ENCODE results near the gene FABP3. TPM values are rescaled to one million over a fixed set of nuclear protein-coding genes. Genes with fewer than 3 reads are reported as not detected.
A peak's percentile ranks its signal among the peaks of the same experiment; 100 is the strongest.

Gene FABP3
- total RNA-seq, 2 experiments from 2014 or later: not detected

DNA sequence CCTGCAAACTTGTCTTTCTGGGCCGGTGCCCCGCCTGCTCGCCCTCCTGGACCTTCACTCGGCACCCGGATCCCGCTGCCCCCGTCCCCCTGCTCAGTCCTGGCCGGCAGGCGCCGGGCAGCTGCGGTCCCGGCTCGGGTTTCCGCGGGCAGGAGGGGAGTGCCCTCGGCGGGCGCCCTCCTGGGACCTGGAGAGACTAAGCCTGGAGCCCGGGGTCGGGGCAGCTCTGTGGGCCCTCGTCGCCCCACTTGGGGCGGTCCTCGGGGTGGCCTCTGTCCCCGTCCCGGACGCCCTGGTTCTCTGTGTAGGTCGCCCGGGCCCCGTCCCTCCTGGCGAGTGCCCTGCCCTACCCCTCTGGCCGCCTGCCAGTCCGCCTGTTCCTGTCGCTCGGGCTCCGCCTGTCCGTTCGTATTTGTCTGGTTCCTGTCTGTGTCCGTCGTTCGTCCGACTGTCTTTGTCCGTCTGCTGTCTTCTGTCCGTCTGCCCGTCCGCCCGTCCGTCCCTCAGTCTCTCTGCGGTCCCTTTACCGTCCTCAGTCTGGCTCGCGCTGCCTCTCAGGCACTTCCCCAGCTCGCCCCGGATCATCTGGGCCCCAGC is 40.6 kb upstream of the FABP3 start:
- Mint-ChIP-seq H3K4me3 (peak overlapping the region; percentile 76), H3K27me3 (peaks cover 82% of the 10 kb centered on the region), H3K36me3 (ENCODE audit: low read depth) (no peaks in the 10 kb centered on the region), H3K27ac (no peak overlapping the region), H3K4me1 (ENCODE audit: low read depth) (peaks cover 7% of the 10 kb centered on the region), H3K9me3 (no peaks in the 10 kb centered on the region)
- H3K27me3 ChIP-seq (ENCODE audit: control insufficient read depth in 1 of 2, insufficient read depth in 2 of 2, low read length in 2 of 2): peaks cover 45 to 66% of the 10 kb centered on the region in 2 experiments
- no peaks in the 10 kb centered on the region for H3K9me3 ChIP-seq (ENCODE audit: control insufficient read depth in 1 of 2, insufficient read depth in 1 of 2, low read length in 2 of 2)
- no peaks in the 10 kb centered on the region for H3K36me3 ChIP-seq (ENCODE audit: insufficient read depth, low read length)
- TF ChIP-seq, protein P1, sequence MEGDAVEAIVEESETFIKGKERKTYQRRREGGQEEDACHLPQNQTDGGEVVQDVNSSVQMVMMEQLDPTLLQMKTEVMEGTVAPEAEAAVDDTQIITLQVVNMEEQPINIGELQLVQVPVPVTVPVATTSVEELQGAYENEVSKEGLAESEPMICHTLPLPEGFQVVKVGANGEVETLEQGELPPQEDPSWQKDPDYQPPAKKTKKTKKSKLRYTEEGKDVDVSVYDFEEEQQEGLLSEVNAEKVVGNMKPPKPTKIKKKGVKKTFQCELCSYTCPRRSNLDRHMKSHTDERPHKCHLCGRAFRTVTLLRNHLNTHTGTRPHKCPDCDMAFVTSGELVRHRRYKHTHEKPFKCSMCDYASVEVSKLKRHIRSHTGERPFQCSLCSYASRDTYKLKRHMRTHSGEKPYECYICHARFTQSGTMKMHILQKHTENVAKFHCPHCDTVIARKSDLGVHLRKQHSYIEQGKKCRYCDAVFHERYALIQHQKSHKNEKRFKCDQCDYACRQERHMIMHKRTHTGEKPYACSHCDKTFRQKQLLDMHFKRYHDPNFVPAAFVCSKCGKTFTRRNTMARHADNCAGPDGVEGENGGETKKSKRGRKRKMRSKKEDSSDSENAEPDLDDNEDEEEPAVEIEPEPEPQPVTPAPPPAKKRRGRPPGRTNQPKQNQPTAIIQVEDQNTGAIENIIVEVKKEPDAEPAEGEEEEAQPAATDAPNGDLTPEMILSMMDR (IDR thresholded peaks at IDR 0.05): no peak
- H3K27ac ChIP-seq (ENCODE audit: low read depth in 1 of 2, low read length in 2 of 2): no peak overlapping the region
- peak; percentile 39 for ATAC-seq (ENCODE audit: poor library complexity)
- intact Hi-C loops (cut with DNase I, micrococcal nuclease): no loop called here
- H3K4me3 ChIP-seq (ENCODE audit: low read length): peak overlapping the region; percentile 40
- H3K4me1 ChIP-seq (ENCODE audit: insufficient read depth, low read length): peaks cover 18% of the 10 kb centered on the region
- ChIA-PET POLR2A (no interaction called here), CTCF (interaction anchor here (1.0 kb wide), 1 partner anchor 19 kb away, joined by 3 read pairs; no protein-coding TSS in a partner anchor)
- peak in 7 of 14 experiments; percentile 8 to 40 (median 20) for DNase-seq

DNA sequence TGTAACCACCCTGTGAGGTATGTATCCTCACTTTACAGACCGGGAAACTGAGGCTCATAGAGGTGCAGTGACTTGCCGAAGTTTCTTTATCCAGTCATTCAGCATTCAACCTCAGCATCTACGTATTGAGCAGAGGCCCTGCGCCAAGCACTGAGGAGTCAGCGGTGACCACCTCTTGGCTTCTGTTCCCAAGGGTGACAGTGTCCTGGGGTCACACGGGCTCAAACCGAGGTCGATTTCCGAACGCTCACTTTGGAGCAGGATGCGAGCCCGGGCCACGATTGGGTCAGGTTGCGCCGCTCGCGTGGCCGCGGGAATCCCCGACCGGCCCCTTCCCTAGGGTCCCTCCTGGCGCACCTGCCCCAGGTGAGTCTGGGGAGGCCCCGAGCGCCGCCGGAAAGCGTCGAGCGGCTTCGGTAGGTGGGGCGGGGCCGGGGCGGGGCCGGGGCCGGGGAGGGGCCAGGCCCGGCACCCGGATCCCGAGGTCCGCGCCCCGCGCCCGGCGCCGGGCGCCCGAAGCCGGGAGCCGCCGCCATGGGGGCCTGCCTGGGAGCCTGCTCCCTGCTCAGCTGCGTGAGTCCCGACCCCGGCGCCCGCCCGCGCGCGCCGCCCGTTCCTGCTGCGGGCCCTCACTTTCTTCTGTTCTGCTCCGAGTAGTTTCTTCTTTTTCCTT is 40.0 kb upstream of the FABP3 start, which contains the start of gene SERINC2:
Gene SERINC2 (plus strand): TSS at position 482 of the 673 bp plus-strand sequence. CDS start 53 bp downstream, at position 535.
- H3K36me3 ChIP-seq (ENCODE audit: insufficient read depth, low read length): no peaks in the 10 kb centered on the region
- H3K4me1 Mint-ChIP-seq (ENCODE audit: low read depth): peaks cover 7% of the 10 kb centered on the region
- peak; percentile 77 for ATAC-seq (ENCODE audit: poor library complexity)
- no peaks in the 10 kb centered on the region for H3K36me3 Mint-ChIP-seq (ENCODE audit: low read depth)
- peaks cover 86% of the 10 kb centered on the region for H3K27me3 Mint-ChIP-seq
- peak within 1 kb of the TSS; percentile 78 for H3K4me3 Mint-ChIP-seq
- H3K9me3 Mint-ChIP-seq: no peaks in the 10 kb centered on the region
- peak in 8 of 14 experiments; percentile 13 to 57 (median 26) for DNase-seq
- ChIA-PET CTCF (no interaction called here), POLR2A (interaction anchor here (1.0 kb wide), 1 partner anchor 18 kb away, joined by 3 read pairs; no protein-coding TSS in a partner anchor)
- H3K27ac ChIP-seq (ENCODE audit: low read depth in 1 of 2, low read length in 2 of 2): no peak within 1 kb of the TSS
- no peaks in the 10 kb centered on the region for H3K9me3 ChIP-seq (ENCODE audit: control insufficient read depth in 1 of 2, insufficient read depth in 1 of 2, low read length in 2 of 2)
- intact Hi-C loops (cut with DNase I, micrococcal nuclease): no loop called here
- no peak within 1 kb of the TSS for H3K27ac Mint-ChIP-seq
- H3K27me3 ChIP-seq (ENCODE audit: control insufficient read depth in 1 of 2, insufficient read depth in 2 of 2, low read length in 2 of 2): peaks cover 45 to 66% of the 10 kb centered on the region in 2 experiments
- peak within 1 kb of the TSS; percentile 40 for H3K4me3 ChIP-seq (ENCODE audit: low read length)
- TF ChIP-seq, protein P1 (IDR thresholded peaks at IDR 0.05): no peak
- peaks cover 18% of the 10 kb centered on the region for H3K4me1 ChIP-seq (ENCODE audit: insufficient read depth, low read length)

DNA sequence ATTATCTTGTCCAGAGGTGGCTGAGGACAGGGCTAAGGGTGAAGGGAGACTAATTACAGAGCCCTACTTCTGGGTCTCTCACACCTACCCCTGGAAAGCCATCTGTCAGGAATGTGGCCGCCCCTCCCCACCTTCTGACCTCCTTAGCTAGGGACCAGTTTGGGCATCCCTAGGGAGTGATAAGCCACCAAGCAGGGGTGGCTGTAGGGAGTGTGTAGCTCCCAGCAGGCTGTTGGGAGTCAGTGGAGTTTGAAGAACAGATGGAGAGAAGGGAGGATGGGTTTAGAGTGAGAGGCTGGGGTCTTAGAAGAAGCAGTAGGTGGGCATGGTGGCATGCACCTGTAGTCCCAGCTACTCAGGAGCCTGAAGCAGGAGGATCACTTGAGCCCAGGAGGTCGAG is 39.3 kb upstream of the FABP3 start:
- H3K4me3 Mint-ChIP-seq: peak overlapping the region; percentile 78

More for the DNA sequence above, 39.3 kb upstream of the FABP3 start:
- peaks cover 81% of the 10 kb centered on the region for H3K27me3 Mint-ChIP-seq
- no peak for ATAC-seq (ENCODE audit: poor library complexity)
- H3K36me3 Mint-ChIP-seq (ENCODE audit: low read depth): no peaks in the 10 kb centered on the region
- Histone ChIP-seq H3K27ac (ENCODE audit: low read depth in 1 of 2, low read length in 2 of 2) (no peak overlapping the region), H3K36me3 (ENCODE audit: insufficient read depth, low read length) (no peaks in the 10 kb centered on the region), H3K9me3 (ENCODE audit: control insufficient read depth in 1 of 2, insufficient read depth in 1 of 2, low read length in 2 of 2) (no peaks in the 10 kb centered on the region), H3K27me3 (ENCODE audit: control insufficient read depth in 1 of 2, insufficient read depth in 2 of 2, low read length in 2 of 2) (peaks cover 45 to 66% of the 10 kb centered on the region in 2 experiments), H3K4me3 (ENCODE audit: low read length) (no peak overlapping the region), H3K4me1 (ENCODE audit: insufficient read depth, low read length) (peaks cover 18% of the 10 kb centered on the region)
- peaks cover 7% of the 10 kb centered on the region for H3K4me1 Mint-ChIP-seq (ENCODE audit: low read depth)
- POLR2A ChIA-PET: interaction anchor here (0.6 to 1.0 kb wide), 2 partner anchors 17 to 260 kb away, joined by 3 read pairs; no protein-coding TSS in a partner anchor
- TF ChIP-seq, protein P1 (IDR thresholded peaks at IDR 0.05): no peak
- no peaks in the 10 kb centered on the region for H3K9me3 Mint-ChIP-seq
- CTCF ChIA-PET: no interaction called here
- DNase-seq: no peak
- intact Hi-C loops (cut with DNase I, micrococcal nuclease): no loop called here
- H3K27ac Mint-ChIP-seq: no peak overlapping the region

Data from CD4-positive, alpha-beta T cell (primary cell).